ENCODE data around the gene PTPRN.
"Not testable (repeated sequence)": the region's sequence is repeated elsewhere in the genome, so short reads cannot be mapped to it uniquely, and the experiment has no call there.

Gene PTPRN

DNA sequence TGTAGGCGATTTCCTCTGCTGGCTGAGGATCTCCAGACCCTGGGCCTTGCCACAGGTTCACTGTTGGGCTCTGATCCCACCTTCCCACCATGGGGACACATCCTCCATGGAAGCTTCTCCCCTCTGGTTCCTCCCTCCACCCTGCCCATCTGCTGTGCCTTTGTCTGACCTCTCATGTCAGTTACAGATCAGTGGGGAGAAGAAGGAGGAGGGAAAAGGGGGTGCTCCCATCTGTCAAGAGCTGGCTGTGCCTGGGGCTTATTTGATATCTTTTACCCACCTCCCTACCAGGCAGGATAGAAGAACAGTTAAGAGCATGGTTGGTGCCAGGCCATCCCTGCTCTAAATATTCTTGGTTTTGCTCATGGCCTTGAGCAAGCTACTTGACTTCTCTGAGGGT, 42.3 kb downstream of the PTPRN start:
- DNase-seq, result no peak

- DNase-seq, result no peak
Measured at GRCh38 chr2:219266232-219266631, 43.0 kb downstream of the PTPRN start.

DNA sequence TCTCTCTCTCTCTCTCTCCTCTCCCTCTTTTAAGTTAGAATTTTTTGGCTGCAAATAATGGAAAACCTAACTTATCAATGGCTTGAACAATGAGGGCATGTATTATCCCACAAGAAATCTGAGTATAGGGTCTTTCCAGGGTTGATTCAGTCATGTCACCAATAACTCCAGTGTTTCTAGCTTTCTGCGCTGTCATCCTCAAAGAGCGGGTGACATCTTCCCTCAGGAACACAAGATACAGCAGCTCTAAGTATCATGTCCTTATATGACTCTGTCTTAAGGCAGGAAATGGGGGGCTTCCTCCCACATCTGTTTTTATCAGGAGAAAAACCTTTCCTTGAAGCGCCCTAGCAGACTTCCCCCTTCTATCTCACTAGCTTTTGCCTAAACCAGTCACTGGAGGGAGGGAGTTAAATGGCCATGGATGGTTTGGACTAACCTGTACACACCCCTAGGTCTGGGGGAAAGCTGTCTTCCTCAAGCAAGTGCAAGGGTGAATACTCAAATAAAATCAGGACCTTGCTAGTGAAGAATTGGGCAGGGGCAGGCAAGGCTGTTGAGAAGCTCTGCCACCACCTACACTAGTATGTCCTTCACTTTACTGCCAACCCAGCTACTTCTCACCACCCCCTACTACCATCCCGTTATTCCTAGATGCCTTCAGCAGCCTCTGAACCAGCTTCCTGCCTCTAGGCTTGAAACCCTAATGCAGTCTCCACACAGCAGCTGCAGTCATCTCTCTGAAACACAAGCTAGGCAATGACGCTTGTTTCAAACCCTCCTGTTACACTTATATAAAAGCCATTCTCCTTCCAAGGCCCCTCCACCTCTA, 48.0 kb downstream of the PTPRN start:
- no peak for DNase-seq

DNA sequence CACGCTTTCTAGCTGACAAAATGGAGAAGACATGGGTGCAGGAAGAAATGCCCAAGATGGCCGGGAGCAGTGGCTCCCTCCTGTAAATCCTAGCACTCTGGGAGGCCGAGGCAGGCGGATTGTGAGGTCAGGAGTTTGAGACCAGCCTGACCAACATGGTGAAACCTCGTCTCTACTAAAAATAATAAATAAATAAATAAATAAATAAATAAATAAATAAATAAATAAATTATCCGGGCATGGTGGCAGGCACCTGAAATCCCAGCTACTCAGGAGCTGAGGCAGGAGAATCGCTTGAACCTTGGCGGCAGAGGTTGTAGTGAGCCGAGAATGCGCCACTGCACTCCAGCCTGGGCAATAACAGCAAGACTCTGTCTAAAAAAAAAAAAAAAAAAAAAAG, 50.3 kb downstream of the PTPRN start:
- DNase-seq, result not testable (repeated sequence)

GRCh38 chr2:219254590-219255201, 54.5 kb downstream of the PTPRN start:
- DNase-seq, result no peak

GRCh38 chr2:219253753-219254589, 55.2 kb downstream of the PTPRN start, which contains the start of gene TUBA4A:
Gene TUBA4A (minus strand): TSS chr2:219253918. CDS start chr2:219253858, 60 bp downstream.
- DNase-seq, result peak; percentile 74

GRCh38 chr2:219252900-219253752, 56.1 kb downstream of the PTPRN start, which contains the start of gene TUBA4B:
Gene TUBA4B (plus strand): TSS chr2:219253243. CDS start chr2:219253408, 165 bp downstream.
- DNase-seq, result peak; percentile 22

DNA sequence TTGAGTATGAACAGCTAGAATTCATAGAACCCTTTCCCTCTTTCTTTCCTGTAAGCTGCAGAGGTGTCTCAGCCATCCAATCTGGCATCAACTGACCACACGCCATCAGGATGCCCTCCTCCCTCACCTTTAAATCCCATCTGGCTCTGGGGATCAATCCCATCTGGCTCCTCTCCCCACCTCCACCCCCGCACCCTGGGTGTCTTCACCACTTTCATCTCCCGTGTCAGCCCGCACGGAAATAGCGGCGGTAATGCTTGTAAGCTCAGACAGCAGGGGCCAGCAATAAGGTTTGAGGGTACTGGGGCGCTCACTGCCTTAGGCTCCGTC, 56.7 kb downstream of the PTPRN start:
- no peak for DNase-seq

DNA sequence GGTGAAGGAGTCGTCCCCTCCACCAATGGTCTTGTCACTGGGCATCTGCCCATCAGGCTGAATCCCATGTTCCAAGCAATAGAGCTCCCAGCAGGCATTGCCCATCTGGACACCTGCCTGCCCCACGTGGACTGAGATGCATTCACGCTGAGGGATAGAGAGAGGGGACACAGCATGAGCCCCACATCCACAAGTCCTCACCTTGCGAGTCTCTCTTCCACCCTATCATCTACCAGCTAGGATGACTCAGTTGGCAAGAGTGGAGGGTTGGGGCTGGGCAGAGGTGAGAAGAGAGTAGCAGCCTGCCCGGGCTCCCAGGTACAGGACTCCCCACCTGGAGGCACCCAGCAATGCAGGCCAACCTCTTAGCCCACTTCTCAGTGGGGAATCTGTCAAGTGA, 57.1 kb downstream of the PTPRN start:
- peak; percentile 8 for DNase-seq

- no peak for DNase-seq
Measured at GRCh38 chr2:219251656-219252055, 57.5 kb downstream of the PTPRN start.

- DNase-seq, result no peak
Measured at GRCh38 chr2:219250049-219250781, 59.0 kb downstream of the PTPRN start.

- DNase-seq, result peak; percentile 65
Measured at GRCh38 chr2:219249203-219249980, 59.8 kb downstream of the PTPRN start.

GRCh38 chr2:219248845-219249202, 60.4 kb downstream of the PTPRN start:
- no peak for DNase-seq

DNA sequence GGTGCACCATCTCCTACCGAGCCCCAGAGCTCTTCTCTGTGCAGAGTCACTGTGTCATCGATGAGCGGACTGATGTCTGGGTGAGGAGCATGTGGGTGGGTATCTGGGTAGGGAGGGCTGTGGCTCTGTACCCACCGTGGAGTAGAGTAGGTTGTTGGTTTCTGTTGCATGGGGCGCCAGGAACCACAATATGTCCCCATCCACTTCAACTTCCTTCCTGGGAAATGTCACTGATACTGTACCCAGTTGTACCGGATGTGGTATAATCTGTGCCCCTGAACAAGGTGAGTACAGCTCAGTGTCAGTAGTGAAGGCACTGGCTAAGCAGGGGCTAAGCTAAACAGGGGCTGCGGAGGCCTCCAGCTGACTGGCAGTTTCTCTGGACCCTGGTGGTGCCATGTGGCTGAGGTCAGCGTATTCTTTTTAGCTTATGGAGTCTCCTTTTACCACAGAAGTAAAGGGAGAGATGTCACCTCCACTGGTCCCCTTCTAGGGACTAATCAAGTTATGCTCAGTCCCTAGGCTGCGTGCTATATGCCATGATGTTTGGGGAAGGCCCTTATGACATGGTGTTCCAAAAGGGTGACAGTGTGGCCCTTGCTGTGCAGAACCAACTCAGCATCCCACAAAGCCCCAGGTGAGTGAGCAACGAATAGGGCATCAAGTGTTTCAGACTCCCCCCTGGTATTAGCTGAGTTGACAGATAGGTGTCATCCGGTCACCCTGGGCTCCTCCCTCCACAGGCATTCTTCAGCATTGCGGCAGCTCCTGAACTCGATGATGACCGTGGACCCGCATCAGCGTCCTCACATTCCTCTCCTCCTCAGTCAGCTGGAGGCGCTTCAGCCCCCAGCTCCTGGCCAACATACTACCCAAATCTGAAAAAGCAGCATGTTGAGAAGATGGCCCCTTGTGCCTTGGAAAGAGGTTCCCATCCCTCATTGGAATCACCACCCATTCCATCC, 61.2 kb downstream of the PTPRN start:
- DNase-seq, result no peak

- DNase-seq, result no peak
Measured at GRCh38 chr2:219246559-219246958, 62.6 kb downstream of the PTPRN start.

DNA sequence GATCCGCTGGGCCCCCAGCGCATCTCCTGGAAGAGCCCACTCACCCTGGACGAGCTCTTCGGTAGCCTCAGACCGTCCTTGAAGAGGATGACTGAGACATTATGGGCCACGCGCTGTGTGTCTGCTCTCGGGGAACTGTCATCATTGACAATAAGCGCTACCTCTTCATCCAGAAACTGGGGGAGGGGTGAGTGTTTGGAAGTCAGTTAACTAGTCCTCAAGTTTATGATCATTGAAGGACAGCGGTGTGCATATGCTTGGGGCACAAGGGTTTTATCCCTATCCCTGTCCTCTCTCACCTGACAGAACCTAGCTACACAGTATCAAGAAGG, 63.3 kb downstream of the PTPRN start:
- no peak for DNase-seq

DNA sequence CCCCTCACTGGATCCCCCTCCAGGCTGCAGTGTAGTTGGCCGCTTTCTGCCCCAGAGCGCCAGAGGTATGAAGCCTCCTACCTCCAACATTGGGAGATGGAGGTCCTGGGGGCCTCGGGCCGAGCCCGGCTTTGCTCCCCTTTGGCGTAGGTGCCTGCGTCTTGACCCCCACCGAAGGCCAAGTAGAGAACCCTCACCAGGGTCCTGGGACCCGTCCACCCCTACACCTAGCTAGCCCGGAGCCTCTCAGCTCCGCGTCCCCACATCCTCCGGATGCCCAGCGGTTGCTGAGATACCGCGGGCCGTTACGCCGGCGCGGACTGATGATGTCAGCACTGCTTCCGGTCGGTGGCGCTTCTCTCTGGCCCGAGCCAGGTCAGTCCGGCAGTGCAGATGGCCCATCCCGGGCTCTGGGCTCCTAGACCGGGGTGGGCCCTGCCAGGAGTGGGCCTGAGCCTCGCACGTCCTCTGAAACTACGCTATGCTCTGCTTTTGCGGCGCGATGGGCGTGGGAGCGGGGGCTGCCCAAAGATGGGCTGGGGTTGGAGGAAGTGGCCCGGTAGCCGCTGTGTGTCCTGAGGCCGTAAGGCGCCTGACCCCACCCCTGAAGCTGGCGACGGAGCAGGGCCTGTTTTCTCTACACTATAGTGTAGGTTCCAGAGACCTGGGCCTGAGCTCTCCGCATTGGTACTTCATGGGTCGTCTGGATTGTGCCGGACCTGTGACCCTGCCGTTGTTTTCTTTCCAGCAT, 63.9 kb downstream of the PTPRN start, which contains the start of the genes GLB1L and STK16:
GLB1L (minus strand) TSS at position 297 of the 751 bp plus-strand sequence. CDS start 1,871 bp downstream, outside the sequence.
STK16 (plus strand) TSS at position 332 of the 751 bp plus-strand sequence. CDS start 521 bp downstream, outside the sequence.
- peak; percentile 81 for DNase-seq

DNA sequence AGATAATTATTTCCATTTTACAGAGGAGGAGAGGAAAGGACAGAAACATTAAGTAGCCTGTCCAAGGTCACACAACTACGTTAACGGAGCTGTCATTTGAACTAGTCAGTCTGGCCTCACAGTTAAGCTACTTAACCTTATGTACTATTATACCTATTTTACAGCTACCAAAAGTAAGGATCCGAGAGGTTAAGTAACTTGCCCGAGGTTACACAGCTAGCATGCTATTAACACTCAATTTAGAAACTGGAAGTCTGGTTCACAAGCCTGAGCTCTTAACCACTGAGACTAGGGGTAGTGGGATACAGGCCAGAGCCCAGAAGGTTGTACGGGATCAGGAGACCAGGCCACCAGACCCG, 64.4 kb downstream of the PTPRN start:
- DNase-seq, result no peak

DNA sequence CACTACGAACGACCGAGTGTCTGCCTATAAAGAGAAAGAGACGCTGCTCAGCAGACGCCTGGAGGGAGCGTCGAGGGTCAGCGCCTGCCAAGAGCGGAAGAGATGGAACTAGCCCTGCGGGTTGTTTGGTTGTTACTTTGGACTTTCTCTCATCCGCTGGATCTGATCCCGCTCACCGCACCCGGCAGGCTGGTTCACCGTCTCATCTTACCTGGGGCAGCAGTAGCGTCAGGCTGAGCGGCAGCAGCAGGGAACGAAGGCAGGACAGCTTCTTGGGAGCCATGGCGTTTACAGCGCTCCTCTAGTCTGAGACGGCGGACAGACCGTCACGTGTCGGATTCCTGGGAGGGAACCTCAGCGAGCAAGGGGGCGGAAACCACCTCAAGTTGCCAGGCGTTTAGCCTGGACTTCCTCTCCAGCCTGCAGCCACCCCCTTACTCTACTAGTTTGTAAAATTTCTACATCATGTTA, 65.9 kb downstream of the PTPRN start:
- no peak for DNase-seq

All from NCI-H510A (cell line).